Putamen (tissue), 1 donor: ENCODE results near the gene SLC13A3.

Source experiments
- DNase-seq: peaks from one replicate; pipeline ENCODE4 v3.0.0-alpha.2; 2016; ENCODE audit warnings: low spot score

The SLC13A3 gene

GRCh38 chr20:46652699-46653098 lies 1.4 kb upstream of the SLC13A3 start:
- no peak for DNase-seq

DNA sequence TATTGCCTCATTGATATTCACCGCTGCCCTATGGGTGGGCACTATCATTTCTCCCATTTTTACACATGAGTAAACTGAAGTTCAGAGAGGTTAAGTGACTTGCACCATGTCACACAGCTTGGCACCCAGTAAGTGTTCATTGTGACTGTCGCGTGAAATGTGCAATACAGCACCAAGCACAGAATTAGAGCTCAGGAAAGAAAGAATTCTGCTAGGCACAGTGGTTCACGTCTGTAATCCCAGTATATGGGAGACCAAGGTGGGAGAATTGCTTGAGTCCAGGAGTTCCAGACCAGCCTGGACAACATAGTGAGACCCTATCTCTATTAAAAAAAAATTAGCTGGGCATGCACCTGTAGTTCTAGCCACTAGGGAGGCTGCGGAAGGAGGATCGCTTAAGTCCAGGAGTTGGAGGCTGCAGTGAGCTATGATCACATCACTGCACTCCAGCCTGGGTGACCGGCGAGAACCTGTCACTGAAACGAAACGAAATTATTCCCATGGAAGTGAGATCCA lies 626 bp downstream of the SLC13A3 start:
- no peak for DNase-seq

DNA sequence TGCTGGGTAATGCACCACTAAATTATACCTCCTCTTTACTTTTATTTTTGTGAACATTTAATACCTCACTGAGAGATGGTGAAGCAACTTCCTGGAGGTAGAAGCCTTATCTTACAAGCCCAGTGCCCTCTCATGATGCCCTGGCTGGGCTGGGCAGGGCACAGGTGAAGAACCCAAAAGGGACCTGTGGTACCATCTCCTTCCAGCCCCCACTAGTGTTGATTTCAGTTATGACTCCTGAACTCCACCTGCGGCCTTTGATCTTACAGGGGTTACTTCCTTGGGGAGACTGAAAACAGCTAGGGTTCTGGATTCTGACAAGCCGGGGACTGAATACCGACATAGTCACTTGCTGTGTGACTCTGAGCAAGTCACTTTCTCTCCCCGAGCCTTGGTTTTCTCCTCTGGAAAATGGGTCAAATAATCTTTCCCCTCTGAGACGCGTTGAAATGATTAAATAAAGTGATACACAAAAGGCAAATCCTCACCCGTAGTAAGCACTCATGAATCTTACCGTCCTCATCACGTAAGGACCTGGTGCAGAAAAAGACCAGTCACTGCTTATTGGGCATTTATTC lies 1.2 kb downstream of the SLC13A3 start:
- no peak for DNase-seq

GRCh38 chr20:46649650-46649949 lies 1.7 kb downstream of the SLC13A3 start:
- DNase-seq = no peak

GRCh38 chr20:46648903-46649649 lies 2.2 kb downstream of the SLC13A3 start:
- DNase-seq = no peak

DNA sequence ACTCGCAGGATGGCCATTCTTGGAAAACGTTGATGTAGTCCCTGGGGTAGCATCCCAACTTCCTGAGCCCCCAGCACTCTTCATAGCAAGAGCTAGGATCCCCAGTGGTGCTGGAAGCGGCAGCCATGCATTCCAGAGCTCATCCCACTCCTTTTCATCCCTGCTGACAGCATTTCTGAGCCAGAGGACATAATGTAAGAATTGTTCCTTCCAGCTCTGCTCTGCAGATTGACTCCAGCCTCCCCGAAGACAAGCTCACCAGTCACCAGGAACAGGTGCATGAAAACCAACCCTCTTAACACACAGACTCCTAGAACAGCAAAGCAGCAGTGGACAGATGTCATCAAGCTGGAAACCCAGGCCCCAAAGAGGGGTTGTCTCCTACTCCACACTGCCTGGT lies 3.8 kb downstream of the SLC13A3 start:
- DNase-seq = peak; percentile 50

DNA sequence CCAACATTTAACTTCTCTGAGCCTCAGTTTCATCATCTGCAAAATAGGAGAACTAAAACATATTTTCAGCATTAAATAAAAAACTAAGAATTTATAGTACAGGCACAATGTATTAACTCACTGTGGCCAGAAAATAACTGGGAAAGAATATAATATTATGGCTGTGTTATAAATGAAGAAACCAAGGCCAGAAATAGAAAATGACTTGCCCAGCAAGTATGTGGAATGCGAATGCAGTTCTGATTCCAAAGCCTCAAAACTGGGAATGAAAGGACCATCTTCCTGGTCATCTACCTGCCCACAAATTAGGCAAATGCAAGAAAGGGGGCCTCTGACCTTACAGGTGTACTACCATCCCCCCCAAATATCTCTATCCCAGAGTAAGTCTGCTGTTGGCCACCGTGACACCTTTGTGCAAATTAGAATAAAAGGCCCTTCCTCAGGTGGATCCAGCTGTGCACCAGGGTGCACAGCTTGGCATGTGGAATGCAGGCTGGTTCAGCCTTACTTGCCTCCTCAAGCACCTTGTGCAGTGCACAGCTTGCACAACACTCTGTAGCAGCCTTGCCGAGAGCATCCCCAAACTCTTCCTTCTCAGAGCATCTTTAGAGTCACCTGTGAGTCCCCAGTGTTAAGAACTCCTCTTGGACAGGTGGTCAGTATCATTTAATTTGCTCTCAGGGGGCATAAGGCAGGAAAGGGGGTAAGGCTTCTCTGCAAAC lies 4.4 kb downstream of the SLC13A3 start:
- no peak for DNase-seq

DNA sequence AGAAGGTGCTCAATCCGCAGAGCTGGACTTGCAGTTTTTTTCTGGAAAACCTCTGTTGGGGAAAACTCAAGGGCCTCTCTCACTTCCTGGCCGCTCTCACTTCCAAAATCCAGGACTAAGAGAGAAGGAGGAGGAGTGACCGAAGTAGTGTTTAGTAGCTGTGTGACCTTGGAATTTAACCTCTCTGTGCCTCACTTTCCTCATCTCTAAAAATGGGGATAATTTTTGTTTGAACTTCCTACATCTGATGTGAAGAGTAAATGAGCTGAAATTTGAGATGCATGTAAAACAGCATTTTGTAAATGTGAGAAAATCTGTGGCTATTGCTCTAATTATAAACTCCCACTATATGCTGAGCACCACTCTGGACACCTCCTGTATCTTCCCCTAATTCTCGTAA lies 5.1 kb downstream of the SLC13A3 start:
- DNase-seq = no peak

DNA sequence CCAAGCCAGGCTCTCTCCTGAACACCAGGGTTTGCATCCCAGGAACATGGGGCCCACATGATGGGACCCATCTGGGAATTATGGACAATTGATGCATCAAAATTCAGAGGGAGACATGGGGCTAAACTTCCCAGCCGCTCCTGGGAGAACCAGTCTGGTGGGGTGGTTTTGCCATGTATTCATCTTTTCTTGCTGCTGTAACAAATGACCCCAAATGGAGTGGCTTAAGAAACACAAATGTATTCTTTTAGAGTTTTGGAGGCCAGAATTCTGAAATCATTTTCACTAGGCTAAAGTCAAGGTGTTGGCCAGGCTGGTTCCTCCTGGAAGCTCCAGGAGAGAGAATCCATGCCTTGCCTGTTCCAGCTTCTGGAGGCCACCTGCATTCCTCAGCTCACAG lies 6.5 kb downstream of the SLC13A3 start:
- DNase-seq = no peak

GRCh38 chr20:46644160-46644559 lies 7.1 kb downstream of the SLC13A3 start:
- no peak for DNase-seq

- no peak for DNase-seq
Measured at GRCh38 chr20:46642969-46643343, 8.3 kb downstream of the SLC13A3 start.

- no peak for DNase-seq
Measured at GRCh38 chr20:46642265-46642968, 8.8 kb downstream of the SLC13A3 start.

DNA sequence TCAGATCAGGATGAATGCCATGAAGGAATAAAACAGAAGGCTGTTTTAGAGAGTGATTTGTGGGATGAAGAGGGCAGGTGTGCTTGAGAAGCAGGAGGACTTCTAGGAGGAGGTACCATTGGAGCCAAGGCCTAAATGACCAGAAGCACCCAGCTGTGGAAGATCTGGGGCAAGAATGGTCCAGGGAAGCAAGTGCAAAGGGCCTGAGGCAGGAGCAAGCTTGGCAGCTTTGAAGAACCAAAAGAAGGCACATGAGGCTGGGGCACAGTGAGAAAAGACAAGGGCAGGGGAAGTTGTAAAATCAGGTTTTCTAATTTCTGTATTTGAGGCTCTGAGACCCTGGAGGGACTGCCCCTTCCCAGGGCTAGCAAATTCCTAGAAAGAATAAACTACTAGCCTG lies 9.8 kb downstream of the SLC13A3 start:
- DNase-seq = no peak

DNA sequence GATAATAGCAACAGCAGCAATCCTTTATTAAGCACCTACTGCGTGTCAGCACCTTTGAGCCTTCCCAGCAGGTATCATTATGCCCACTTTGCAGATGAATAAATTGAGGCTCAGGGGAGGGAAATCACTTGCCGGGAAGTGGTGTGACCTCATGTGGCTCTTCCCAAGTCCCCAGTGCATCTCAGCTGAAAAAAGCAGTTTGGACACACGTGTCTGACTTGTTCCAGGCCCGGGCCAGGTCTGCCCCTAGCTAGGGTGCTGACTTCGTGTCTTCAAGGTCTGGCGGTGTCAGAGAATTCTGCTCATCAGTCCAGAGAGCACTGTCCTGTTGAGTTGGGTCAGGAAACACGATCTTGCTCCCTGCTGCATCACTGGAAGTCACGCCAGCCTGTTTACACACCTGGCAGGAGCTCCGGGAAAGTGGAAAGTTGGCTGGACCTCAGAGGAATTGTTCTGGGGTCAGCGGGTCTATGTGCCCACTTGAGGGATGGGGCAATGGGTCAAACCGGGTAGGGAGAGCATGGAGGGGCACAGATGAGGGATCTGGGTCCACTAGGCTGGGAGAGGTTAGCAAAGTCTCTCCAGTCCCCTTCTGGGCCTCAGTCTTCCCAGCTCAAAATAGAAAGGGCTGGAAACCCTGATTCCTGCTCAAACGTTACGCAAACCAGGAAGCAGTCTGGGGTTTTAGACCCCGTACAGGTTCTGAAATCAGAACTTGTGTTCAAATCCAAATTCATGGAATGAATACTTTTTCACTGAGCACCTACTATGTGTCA lies 10.5 kb downstream of the SLC13A3 start:
- no peak for DNase-seq

DNA sequence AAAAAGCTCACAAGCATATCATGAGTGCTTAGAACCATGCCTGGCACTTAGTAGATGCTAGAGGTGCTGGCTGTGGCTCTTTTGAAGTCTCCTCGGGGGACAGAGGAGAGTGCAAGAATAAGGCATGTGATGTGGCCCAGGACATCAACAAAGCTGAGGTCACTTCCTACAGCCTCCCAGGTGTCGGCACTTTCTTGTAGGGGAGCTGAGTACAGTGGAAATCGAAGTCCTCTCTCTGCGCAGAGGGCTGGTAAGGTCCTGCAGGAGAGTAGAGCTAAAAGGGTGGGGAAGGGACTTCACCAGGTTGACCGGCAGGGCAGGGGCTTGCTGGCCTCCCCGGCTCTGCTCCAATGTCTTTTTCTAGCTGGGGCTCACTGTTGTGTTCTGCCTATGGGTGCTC lies 11.2 kb downstream of the SLC13A3 start:
- DNase-seq = no peak

DNA sequence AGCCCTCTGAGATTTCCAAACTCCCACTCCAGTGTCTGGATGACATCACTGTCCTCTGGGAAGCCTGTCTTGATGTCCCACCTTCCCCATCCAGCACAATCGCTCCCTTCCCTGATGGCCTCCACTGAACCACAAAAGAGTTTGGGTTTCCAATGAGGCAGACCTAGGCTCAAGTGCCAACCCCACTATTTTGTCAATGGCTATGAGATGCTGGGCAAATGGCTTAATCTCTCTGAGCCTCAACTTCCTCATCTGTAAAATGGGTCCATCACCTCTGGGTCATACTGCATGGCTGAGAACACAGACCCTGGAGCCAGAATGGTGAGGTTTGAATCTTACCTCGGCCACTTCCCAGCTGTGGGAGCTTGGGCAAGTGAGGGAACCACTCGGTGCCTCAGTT lies 11.7 kb downstream of the SLC13A3 start:
- DNase-seq = no peak

GRCh38 chr20:46638898-46639274 lies 12.4 kb downstream of the SLC13A3 start:
- DNase-seq = no peak

DNA sequence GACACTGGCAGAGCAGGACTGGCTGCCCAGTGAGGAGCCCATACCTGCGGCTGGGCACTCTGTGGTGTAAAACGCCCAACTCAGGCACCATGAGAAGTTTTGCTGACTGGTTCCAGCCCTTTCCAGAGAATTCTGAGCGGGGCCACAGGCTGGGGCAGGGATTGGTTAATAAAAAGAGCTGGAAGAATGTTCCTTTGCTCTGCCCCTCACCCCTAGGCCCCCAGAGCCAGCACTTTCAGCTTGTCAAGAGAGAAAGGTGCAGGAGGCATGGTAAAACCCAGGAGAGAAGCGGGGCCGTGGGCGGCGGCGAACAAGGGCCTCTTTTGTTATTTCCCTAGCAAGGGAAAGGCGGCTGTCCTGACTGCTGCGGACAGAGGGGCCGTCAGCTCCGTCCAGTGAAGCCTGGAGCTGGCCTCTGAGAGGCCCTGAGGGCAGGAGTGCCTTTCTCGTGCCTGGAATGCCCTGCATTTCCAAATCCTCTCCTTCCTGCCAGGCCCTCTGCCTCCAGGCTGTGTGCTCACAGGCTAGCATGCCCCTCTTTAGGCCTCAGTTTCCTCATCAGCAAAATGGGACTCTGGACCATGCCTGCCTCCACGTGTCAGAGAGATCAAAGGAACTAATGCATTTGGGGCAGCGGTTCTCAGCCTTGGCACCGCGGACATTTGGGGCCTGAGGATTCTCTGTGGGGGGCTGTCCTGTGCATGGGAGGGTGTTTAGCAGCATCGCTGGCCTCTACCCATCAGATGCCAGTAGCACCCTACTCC lies 12.9 kb downstream of the SLC13A3 start:
- DNase-seq = peak; percentile 47

- DNase-seq = no peak
Measured at GRCh38 chr20:46637427-46638133, 13.7 kb downstream of the SLC13A3 start.

GRCh38 chr20:46637020-46637419 lies 14.2 kb downstream of the SLC13A3 start:
- DNase-seq = no peak

GRCh38 chr20:46636514-46636913 lies 14.7 kb downstream of the SLC13A3 start:
- DNase-seq = no peak
